ENCODE measurements around the gene TAS2R30. TPM values are rescaled to one million over a fixed set of nuclear protein-coding genes. Genes with fewer than 3 reads are reported as not detected.
"Not testable (repeated sequence)": the region's sequence is repeated elsewhere in the genome, so short reads cannot be mapped to it uniquely, and the experiment has no call there.

TAS2R30 gene
- polyA plus RNA-seq, 2 donors = 0.12 TPM; not detected in 1

DNA sequence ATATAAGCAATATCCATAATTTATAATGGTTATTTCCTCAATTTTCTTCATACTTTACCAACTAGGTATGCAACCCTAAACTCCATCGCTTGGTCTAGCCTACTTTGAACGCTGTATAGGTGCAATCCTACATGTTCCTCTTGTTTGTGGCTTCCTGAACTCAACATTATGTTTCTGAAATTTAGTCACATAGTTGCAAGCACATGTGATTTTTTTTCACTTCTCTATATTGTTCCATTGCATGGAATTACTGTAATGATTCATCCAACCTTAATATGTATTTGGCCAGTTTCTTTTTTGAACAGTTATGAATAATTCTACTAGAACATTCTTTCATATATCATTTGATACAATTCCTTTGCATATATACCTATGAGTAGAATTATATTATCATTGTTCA is 39.5 kb downstream of the TAS2R30 start:
- H3K9me3 ChIP-seq (ENCODE audit: control insufficient read depth in 2 of 2, insufficient read depth in 1 of 2, low read depth in 1 of 2, low read length in 1 of 2); H3K27me3 ChIP-seq (ENCODE audit: control insufficient read depth in 1 of 2, insufficient read depth in 2 of 2, low read length in 2 of 2); H3K36me3 ChIP-seq (ENCODE audit: control insufficient read depth in 2 of 2, insufficient read depth in 2 of 2, low read length in 1 of 2); H3K4me1 ChIP-seq (ENCODE audit: control insufficient read depth in 2 of 2, insufficient read depth in 2 of 2, low read length in 1 of 2); H3K27ac ChIP-seq (ENCODE audit: low read depth in 2 of 2, low read length in 1 of 2); H3K4me3 ChIP-seq (ENCODE audit: low read depth in 1 of 2, low read length in 2 of 2): not testable (repeated sequence)
- WGBS, 2 donors = no CpG with 5 or more reads among the region's 2 CpGs

- no peaks in the 10 kb centered on the region for H3K4me1 ChIP-seq (ENCODE audit: control insufficient read depth in 2 of 2, insufficient read depth in 2 of 2, low read length in 1 of 2)
Measured at GRCh38 chr12:11092128-11092527, 42.3 kb downstream of the TAS2R30 start, which contains the start of gene TAS2R43. Gene TAS2R43 (minus strand): TSS chr12:11092313. CDS start chr12:11092229, 84 bp downstream.

GRCh38 chr12:11089246-11089645 is 45.2 kb downstream of the TAS2R30 start:
- no peaks in the 10 kb centered on the region for H3K36me3 ChIP-seq (ENCODE audit: control insufficient read depth in 2 of 2, insufficient read depth in 2 of 2, low read length in 1 of 2)
- 0 to 89% methylated on average over 1 to 5 of the region's 5 CpGs for WGBS, 2 donors
- H3K27me3 ChIP-seq (ENCODE audit: control insufficient read depth in 1 of 2, insufficient read depth in 2 of 2, low read length in 2 of 2) = no peaks in the 10 kb centered on the region
- H3K4me3 ChIP-seq (ENCODE audit: low read depth in 1 of 2, low read length in 2 of 2) = no peak overlapping the region
- H3K4me1 ChIP-seq (ENCODE audit: control insufficient read depth in 2 of 2, insufficient read depth in 2 of 2, low read length in 1 of 2) = no peaks in the 10 kb centered on the region
- H3K9me3 ChIP-seq (ENCODE audit: control insufficient read depth in 2 of 2, insufficient read depth in 1 of 2, low read depth in 1 of 2, low read length in 1 of 2) = no peaks in the 10 kb centered on the region
- H3K27ac ChIP-seq (ENCODE audit: low read depth in 2 of 2, low read length in 1 of 2) = no peak overlapping the region

More at GRCh38 chr12:11092128-11092527, 42.3 kb downstream of the TAS2R30 start, which contains the start of gene TAS2R43:
- Histone ChIP-seq H3K27me3 (ENCODE audit: control insufficient read depth in 1 of 2, insufficient read depth in 2 of 2, low read length in 2 of 2) (no peaks in the 10 kb centered on the region), H3K9me3 (ENCODE audit: control insufficient read depth in 2 of 2, insufficient read depth in 1 of 2, low read depth in 1 of 2, low read length in 1 of 2) (no peaks in the 10 kb centered on the region), H3K27ac (ENCODE audit: low read depth in 2 of 2, low read length in 1 of 2) (no peak within 1 kb of the TSS), H3K4me3 (ENCODE audit: low read depth in 1 of 2, low read length in 2 of 2) (no peak within 1 kb of the TSS), H3K36me3 (ENCODE audit: control insufficient read depth in 2 of 2, insufficient read depth in 2 of 2, low read length in 1 of 2) (no peaks in the 10 kb centered on the region)
- 83 to 90% methylated on average over 3 to 6 of the region's 6 CpGs for WGBS, 2 donors

GRCh38 chr12:11085419-11085818 is 49.0 kb downstream of the TAS2R30 start:
- H3K4me1 ChIP-seq (ENCODE audit: control insufficient read depth in 2 of 2, insufficient read depth in 2 of 2, low read length in 1 of 2) = no peaks in the 10 kb centered on the region
- no peaks in the 10 kb centered on the region for H3K9me3 ChIP-seq (ENCODE audit: control insufficient read depth in 2 of 2, insufficient read depth in 1 of 2, low read depth in 1 of 2, low read length in 1 of 2)
- H3K36me3 ChIP-seq (ENCODE audit: control insufficient read depth in 2 of 2, insufficient read depth in 2 of 2, low read length in 1 of 2) = no peaks in the 10 kb centered on the region
- no peak overlapping the region for H3K4me3 ChIP-seq (ENCODE audit: low read depth in 1 of 2, low read length in 2 of 2)
- no peak overlapping the region for H3K27ac ChIP-seq (ENCODE audit: low read depth in 2 of 2, low read length in 1 of 2)
- 79% methylated on average over 3 of the region's 3 CpGs; no CpG with 5 or more reads in 1 of the 2 donors for WGBS, 2 donors
- H3K27me3 ChIP-seq (ENCODE audit: control insufficient read depth in 1 of 2, insufficient read depth in 2 of 2, low read length in 2 of 2) = no peaks in the 10 kb centered on the region

Other genes with a start within 250 kb of the TAS2R30 start
- not detected for gene TAS2R13, start 225.1 kb downstream of the TAS2R30 start, polyA plus RNA-seq
- gene PRH2, start 205.4 kb downstream of the TAS2R30 start, polyA plus RNA-seq = not detected
- gene TAS2R14, start 195.4 kb downstream of the TAS2R30 start, polyA plus RNA-seq = under 1 TPM; 0.35 to 0.94 TPM
- gene TAS2R50, start 147.7 kb downstream of the TAS2R30 start, polyA plus RNA-seq = not detected
- gene TAS2R20, start 136.3 kb downstream of the TAS2R30 start, polyA plus RNA-seq = under 1 TPM; 0.07 to 0.08 TPM
- under 1 TPM in 1 of 2 donors, not detected in 1; 0.08 TPM for gene TAS2R19, start 112.0 kb downstream of the TAS2R30 start, polyA plus RNA-seq
- gene TAS2R31, start 103.2 kb downstream of the TAS2R30 start, polyA plus RNA-seq = under 1 TPM; 0.09 to 0.16 TPM
- not detected for gene TAS2R46, start 72.3 kb downstream of the TAS2R30 start, polyA plus RNA-seq
- gene TAS2R43, start 42.3 kb downstream of the TAS2R30 start, polyA plus RNA-seq = not detected
- 1 to 10 TPM; 3.5 to 6.9 TPM for gene SMIM10L1, start 36.5 kb upstream of the TAS2R30 start, polyA plus RNA-seq
- gene TAS2R42, start 52.3 kb upstream of the TAS2R30 start, polyA plus RNA-seq = not detected
- under 1 TPM in 1 of 2 donors, not detected in 1; 0.10 TPM for gene PRB3, start 135.1 kb upstream of the TAS2R30 start, polyA plus RNA-seq
- gene PRB4, start 175.8 kb upstream of the TAS2R30 start, polyA plus RNA-seq = not detected